NB4 (cell line): ENCODE results near the gene DOK6.

Experiments used
- POLR2A ChIP-seq: IDR thresholded peaks from 2 replicates; pipeline ENCODE4 v1.6.1; 2011; ENCODE audit warnings: mild to moderate bottlenecking; ENCODE audit not compliant: insufficient read length; ENCODE audit errors: extremely low read depth
- TF ChIP-seq, protein P1 (sequence below): IDR thresholded peaks from 2 replicates; pipeline ENCODE4 v1.6.1; 2011; ENCODE audit warnings: low read depth, low read length
- TF ChIP-seq, protein P2 (sequence below): IDR thresholded peaks from one replicate; pipeline ENCODE4 v1.5.1; 2012; ENCODE audit warnings: low read depth, low read length

DNA sequence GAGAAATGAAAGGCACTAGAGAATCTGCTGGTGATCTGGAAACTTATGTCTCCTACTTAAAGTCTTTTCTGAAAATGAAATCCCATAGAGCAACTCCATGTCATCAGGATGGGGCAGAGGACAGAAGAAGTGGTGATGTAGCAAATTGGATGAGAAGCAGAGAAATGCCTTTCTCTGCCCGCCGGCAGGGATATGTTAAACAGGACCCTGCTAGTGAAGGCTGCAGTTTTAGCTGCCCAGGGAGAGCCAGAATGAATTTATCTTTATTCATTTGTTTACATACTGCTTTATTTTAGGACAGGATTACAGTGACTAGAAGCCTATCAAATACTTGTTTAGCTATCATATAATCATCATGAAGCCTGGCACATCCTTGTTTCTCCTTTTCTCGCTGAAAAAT is 247.0 kb downstream of the DOK6 start:
- TF ChIP-seq, protein P1, sequence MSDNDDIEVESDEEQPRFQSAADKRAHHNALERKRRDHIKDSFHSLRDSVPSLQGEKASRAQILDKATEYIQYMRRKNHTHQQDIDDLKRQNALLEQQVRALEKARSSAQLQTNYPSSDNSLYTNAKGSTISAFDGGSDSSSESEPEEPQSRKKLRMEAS, result no peak
- TF ChIP-seq, protein P2, sequence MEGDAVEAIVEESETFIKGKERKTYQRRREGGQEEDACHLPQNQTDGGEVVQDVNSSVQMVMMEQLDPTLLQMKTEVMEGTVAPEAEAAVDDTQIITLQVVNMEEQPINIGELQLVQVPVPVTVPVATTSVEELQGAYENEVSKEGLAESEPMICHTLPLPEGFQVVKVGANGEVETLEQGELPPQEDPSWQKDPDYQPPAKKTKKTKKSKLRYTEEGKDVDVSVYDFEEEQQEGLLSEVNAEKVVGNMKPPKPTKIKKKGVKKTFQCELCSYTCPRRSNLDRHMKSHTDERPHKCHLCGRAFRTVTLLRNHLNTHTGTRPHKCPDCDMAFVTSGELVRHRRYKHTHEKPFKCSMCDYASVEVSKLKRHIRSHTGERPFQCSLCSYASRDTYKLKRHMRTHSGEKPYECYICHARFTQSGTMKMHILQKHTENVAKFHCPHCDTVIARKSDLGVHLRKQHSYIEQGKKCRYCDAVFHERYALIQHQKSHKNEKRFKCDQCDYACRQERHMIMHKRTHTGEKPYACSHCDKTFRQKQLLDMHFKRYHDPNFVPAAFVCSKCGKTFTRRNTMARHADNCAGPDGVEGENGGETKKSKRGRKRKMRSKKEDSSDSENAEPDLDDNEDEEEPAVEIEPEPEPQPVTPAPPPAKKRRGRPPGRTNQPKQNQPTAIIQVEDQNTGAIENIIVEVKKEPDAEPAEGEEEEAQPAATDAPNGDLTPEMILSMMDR, result no peak
- no peak for TF ChIP-seq POLR2A
